Stomach (tissue), 4 donors: ENCODE measurements around the gene TAX1BP1.

Source experiments
- CTCF ChIP-seq, 7 experiments: fragments of 450-650 bp in 4 of 7; fragments of 200-600 bp in 3 of 7; sonication (generic) in 3 of 7; IDR thresholded peaks; one replicate each; pipeline ENCODE4 v1.5.1; 2016 to 2019; ENCODE audit warnings: antibody characterized with exemption in 7 of 7, control low read depth in 2 of 7, mild to moderate bottlenecking in 1 of 7
- EP300 ChIP-seq: sonication (generic); formaldehyde crosslinking; IDR thresholded peaks from one replicate; pipeline ENCODE4 v1.6.1; 2017; ENCODE audit warnings: antibody characterized with exemption
- POLR2A ChIP-seq, 4 donors: fragments of 450-650 bp; IDR thresholded peaks; one replicate each; pipeline ENCODE4 v1.6.1; 2016; ENCODE audit warnings: antibody characterized with exemption in 4 of 4, control low read depth in 2 of 4, mild to moderate bottlenecking in 1 of 4, moderate library complexity in 1 of 4
- POLR2AphosphoS5 ChIP-seq, 3 donors: sonication (generic); formaldehyde crosslinking; IDR thresholded peaks; one replicate each; pipeline ENCODE4 v1.6.1; 2016; ENCODE audit warnings: antibody characterized with exemption in 3 of 3

DNA sequence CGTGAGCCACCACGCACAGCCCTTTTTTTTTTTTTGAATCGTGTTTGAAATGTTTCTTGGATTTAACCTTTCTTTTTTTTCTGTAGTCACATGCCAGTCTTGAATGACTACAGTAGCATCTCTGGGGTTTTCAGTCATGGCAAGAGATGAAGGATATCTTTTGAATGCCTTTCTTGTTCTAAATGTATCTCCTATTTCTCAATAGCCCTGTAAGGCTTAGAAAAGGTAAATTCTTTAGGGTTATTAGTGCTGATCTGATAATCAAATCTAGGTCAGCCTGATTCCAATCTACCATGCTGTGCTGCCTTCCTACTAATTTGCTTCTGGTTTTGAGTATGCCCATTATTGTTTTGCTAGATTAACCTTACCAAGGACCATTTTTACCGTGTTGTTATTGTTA, 70.2 kb downstream of the TAX1BP1 start:
- TF ChIP-seq POLR2A (IDR thresholded peaks at IDR 0.05): no peak
- TF ChIP-seq CTCF (IDR thresholded peaks at IDR 0.05): no peak
- no peak for TF ChIP-seq POLR2AphosphoS5 (IDR thresholded peaks at IDR 0.05)
- TF ChIP-seq EP300: no peak
